Hepatocyte (in vitro differentiated cells): ENCODE data around the gene FUOM. TPM values are rescaled to one million over a fixed set of nuclear protein-coding genes. Genes with fewer than 3 reads are reported as not detected.
"Not testable (repeated sequence)": the region's sequence is repeated elsewhere in the genome, so short reads cannot be mapped to it uniquely, and the experiment has no call there.

Experiments used
- DNase-seq: peaks from one replicate; pipeline ENCODE4 v3.0.0-alpha.2; 2016; ENCODE audit warnings: low spot score
- H2AFZ ChIP-seq: fragments of 200-600 bp; sonication (generic); 2 replicates; pipeline ENCODE4 v1.6.0; 2016; ENCODE audit warnings: antibody characterized with exemption, mild to moderate bottlenecking
- H3K27ac ChIP-seq: fragments of 200-600 bp; sonication (generic); 2 replicates; pipeline ENCODE4 v1.5.1; 2016; ENCODE audit warnings: mild to moderate bottlenecking
- H3K27me3 ChIP-seq: fragments of 200-600 bp; sonication (generic); 2 replicates; pipeline ENCODE4 v1.6.1; 2016
- H3K36me3 ChIP-seq: fragments of 200-600 bp; sonication (generic); replicated peaks from 2 replicates; pipeline ENCODE4 v1.5.1; 2016; ENCODE audit warnings: low read depth; ENCODE audit not compliant: insufficient read depth
- H3K4me1 ChIP-seq: fragments of 200-600 bp; sonication (generic); 2 replicates; pipeline ENCODE4 v1.5.1; 2016; ENCODE audit warnings: mild to moderate bottlenecking, moderate library complexity; ENCODE audit not compliant: insufficient read depth
- H3K4me2 ChIP-seq: fragments of 200-600 bp; sonication (generic); 2 replicates; pipeline ENCODE4 v1.6.0; 2016
- H3K4me3 ChIP-seq: fragments of 200-600 bp; sonication (generic); 2 replicates; pipeline ENCODE4 v1.5.1; 2016; ENCODE audit warnings: mild to moderate bottlenecking
- H3K79me2 ChIP-seq: fragments of 200-600 bp; sonication (generic); 2 replicates; pipeline ENCODE4 v1.6.0; 2017; ENCODE audit warnings: mild to moderate bottlenecking
- H3K9me2 ChIP-seq: fragments of 200-600 bp; sonication (generic); replicated peaks from 2 replicates; pipeline ENCODE4 v1.6.0; 2017; ENCODE audit warnings: mild to moderate bottlenecking; ENCODE audit not compliant: insufficient read depth
- H3K9me3 ChIP-seq: fragments of 200-600 bp; sonication (generic); 2 replicates; pipeline ENCODE4 v1.5.1; 2016; ENCODE audit warnings: low read depth, mild to moderate bottlenecking
- H4K20me1 ChIP-seq: fragments of 200-600 bp; sonication (generic); 2 replicates; pipeline ENCODE4 v1.6.0; 2016; ENCODE audit warnings: mild to moderate bottlenecking; ENCODE audit not compliant: insufficient read depth, poor library complexity, severe bottlenecking
- CTCF ChIP-seq: fragments of 200-600 bp; sonication (generic); IDR thresholded peaks from 2 replicates; pipeline ENCODE4 v1.5.1; 2016; ENCODE audit warnings: antibody characterized with exemption, mild to moderate bottlenecking; ENCODE audit not compliant: poor library complexity
- EZH2 ChIP-seq: fragments of 200-600 bp; sonication (generic); IDR thresholded peaks from 2 replicates; pipeline ENCODE4 v1.6.1; 2016; ENCODE audit warnings: antibody characterized with exemption, mild to moderate bottlenecking, borderline replicate concordance
- EZH2phosphoT487 ChIP-seq: fragments of 200-600 bp; sonication (generic); IDR thresholded peaks from one replicate; pipeline ENCODE4 v1.6.1; 2018; ENCODE audit warnings: antibody characterized with exemption, mild to moderate bottlenecking, low read depth, moderate library complexity; ENCODE audit not compliant: unreplicated experiment, severe bottlenecking
- WGBS: methylation state at CpG from one replicate; pipeline ENCODE4 v1.1.6; 2016; ENCODE audit warnings: low lambda C conversion rate; ENCODE audit errors: missing lambda C conversion rate; 5-methylcytosine and 5-hydroxymethylcytosine counted together
- polyA plus RNA-seq: library from polyadenylated mRNA; unstranded; fragments of >200 nt; fragmentation: Nextera tagmentation; extraction: Ambion mirVana; gene quantifications from 2 replicates; pipeline ENCODE4 v1.2.1, GENCODE V29; 2016
- total RNA-seq: library from RNA; depleted of rRNA; stranded (reverse); fragments of >200 nt; gene quantifications from 2 replicates; pipeline ENCODE4 v1.2.3, GENCODE V29; 2014

FUOM gene
- total and polyA plus RNA-seq, 2 experiments from 2014 or later, result 31.1 to 34.6 TPM

DNA sequence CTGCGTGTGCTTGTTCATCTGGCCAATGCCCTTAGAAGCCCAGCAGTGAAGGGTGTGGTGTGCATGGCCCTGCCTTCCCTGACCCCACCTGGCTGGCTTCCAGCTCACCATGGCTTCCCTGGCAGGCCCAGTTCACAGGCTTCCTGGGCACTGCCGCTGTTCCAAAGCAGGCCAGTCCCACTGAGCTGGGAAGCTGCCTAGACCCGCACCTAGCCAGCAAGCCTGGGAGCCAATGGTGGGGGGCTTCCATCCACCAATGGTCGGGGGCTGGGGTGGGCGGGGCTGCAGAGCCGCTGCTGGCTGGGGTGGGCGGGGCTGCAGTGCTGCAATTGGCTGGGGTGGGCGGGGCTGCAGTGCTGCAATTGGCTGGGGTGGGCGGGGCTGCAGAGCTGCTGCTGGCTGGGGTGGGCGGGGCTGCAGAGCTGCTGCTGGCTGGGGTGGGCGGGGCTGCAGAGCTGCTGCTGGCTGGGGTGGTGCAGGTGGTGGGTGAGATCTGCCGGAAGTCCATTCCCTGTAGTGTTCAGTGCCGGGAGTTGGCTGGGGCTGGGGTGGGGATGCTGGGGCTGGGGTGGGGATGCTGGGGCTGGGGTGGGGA, 33.5 kb downstream of the FUOM start:
- Histone ChIP-seq H3K4me2 (peak overlapping the region; percentile 99), H2AFZ (no peak overlapping the region), H3K4me3 (no peak overlapping the region)

DNA sequence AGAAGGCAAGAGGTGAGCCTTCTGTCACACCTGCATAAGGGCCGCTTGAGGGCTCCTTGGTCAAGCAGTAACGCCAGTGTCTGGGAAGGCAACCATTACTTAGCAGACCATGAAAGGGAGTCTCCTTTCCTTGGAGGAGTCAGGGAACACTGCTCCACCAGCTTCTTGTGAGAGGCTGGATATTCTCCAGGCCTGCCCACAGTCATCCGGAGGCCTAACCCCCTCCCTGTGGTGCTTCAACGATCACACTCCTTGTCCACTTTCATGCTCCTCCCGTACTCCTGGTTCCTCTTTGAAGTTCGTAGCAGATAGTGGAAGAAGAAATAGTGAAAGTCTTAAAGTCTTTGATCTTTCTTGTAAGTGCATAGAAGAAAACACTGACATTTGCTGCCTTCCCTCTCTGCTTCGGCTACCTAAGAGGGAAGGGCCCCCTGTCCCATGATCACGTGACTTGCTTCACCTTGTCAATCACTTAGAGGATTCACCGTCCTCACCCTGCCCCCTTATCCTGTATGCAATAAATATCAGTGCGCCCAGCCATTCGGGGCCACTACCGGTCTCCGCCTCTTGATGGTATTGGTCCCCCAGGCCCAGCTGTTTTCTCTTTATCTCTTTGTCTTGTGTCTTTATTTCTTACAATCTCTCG, 35.6 kb downstream of the FUOM start:
- 70% methylated on average over 12 of the region's 14 CpGs for WGBS
- H2AFZ ChIP-seq, H3K4me1 ChIP-seq, H3K9me2 ChIP-seq, H3K9me3 ChIP-seq, H4K20me1 ChIP-seq, DNase-seq, H3K4me2 ChIP-seq, H3K36me3 ChIP-seq, H3K79me2 ChIP-seq, H3K27ac ChIP-seq, H3K4me3 ChIP-seq: not testable (repeated sequence)
- peaks cover 16% of the 10 kb centered on the region for H3K27me3 ChIP-seq

More for the DNA sequence above, 33.5 kb downstream of the FUOM start:
- Histone ChIP-seq H3K79me2 (no peaks in the 10 kb centered on the region), H3K9me3 (no peaks in the 10 kb centered on the region), H3K27ac (no peak overlapping the region), H3K9me2 (no peaks in the 10 kb centered on the region), H3K36me3 (no peaks in the 10 kb centered on the region), H3K4me1 (peaks cover 3% of the 10 kb centered on the region), H4K20me1 (no peaks in the 10 kb centered on the region), H3K27me3 (peaks cover 36% of the 10 kb centered on the region)
- TF ChIP-seq CTCF, result no peak
- no peak for TF ChIP-seq EZH2
- TF ChIP-seq EZH2phosphoT487, result no peak
- peak; percentile 86 for DNase-seq
- WGBS, result 31% methylated on average over 3 of the region's 13 CpGs

DNA sequence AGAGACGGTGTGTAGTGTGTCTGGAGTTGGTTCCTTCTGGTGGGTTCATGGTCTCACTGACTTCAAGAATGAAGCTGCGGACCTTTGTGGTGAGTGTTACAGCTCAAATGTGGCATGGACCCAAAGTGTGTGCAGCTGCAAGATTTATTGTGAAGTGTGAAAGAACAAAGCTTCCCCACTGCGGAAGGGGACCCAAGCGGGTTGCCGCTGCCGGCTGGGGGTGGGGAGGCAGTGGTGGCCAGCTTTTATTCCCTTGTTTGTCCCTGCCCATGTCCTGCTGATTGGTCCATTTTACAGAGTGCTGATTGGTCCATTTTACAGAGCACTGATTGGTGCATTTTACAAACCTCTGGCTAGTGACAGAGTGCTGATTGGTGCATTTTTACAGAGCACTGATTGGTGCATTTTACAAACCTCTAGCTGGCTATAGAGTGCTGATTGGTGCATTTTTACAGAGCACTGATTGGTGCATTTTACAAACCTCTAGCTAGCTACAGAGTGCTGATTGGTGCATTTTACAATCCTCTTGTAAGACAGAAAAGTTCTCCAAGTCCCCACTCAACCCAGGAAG, 36.9 kb downstream of the FUOM start:
- not testable (repeated sequence) for H3K4me1 ChIP-seq, H3K79me2 ChIP-seq, H3K4me3 ChIP-seq, H2AFZ ChIP-seq, DNase-seq, H4K20me1 ChIP-seq, H3K9me2 ChIP-seq, H3K9me3 ChIP-seq, H3K36me3 ChIP-seq, H3K27ac ChIP-seq, H3K27me3 ChIP-seq, H3K4me2 ChIP-seq
- 96% methylated on average over 6 of the region's 6 CpGs for WGBS

DNA sequence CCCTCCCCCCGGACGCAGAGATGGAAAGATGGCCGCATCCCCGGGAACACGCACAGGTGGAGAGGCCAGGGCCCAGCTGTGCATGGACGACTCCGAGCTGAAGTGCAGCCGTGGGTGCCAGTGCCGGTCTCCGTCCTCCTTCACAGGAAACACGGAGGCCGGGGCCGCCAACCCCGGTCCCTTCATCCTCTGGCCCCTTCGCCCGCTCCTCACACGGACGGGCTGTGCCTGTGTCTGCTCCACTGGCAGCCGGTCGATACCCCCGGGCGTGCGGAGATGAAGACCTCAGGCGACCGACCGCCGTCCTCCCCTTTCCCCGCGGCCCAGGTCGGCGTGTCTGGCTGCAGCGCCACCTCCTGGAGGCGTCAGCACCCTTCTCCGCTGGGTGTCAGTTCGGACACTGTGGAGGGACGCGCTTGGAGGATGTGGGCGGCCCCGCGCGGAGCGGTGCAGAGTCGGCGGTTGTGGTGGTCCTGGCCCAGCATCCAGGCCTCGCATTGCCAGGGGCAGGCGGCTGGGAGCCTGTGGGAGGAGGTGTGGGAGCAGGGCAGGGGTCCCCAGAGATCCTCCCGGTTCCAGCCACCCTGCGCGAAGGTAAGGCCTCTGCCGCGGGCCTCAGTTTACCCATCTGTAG, 39.2 kb downstream of the FUOM start:
- no peaks in the 10 kb centered on the region for H4K20me1 ChIP-seq
- WGBS, result 11% methylated on average over 50 of the region's 51 CpGs
- H3K27me3 ChIP-seq, result no peaks in the 10 kb centered on the region
- no peaks in the 10 kb centered on the region for H3K9me3 ChIP-seq
- no peaks in the 10 kb centered on the region for H3K36me3 ChIP-seq
- H2AFZ ChIP-seq, result peak overlapping the region; percentile 74
- peak; percentile 83 for DNase-seq
- TF ChIP-seq EZH2phosphoT487 (no peak), CTCF (peak; percentile 84)
- no peak overlapping the region for H3K27ac ChIP-seq
- no peak overlapping the region for H3K4me3 ChIP-seq
- peak overlapping the region; percentile 98 for H3K4me2 ChIP-seq
- H3K79me2 ChIP-seq, result no peaks in the 10 kb centered on the region
- H3K9me2 ChIP-seq, result no peaks in the 10 kb centered on the region
- no peaks in the 10 kb centered on the region for H3K4me1 ChIP-seq
